HepG2 (cell line): ENCODE results near the gene PCSK6. TPM values are rescaled to one million over a fixed set of nuclear protein-coding genes. Genes with fewer than 3 reads are reported as not detected.

Experiments used
- ARID4A ChIP-seq: sonication (generic); formaldehyde crosslinking; IDR thresholded peaks from 2 replicates; pipeline ENCODE4 v1.5.0; 2020; ENCODE audit warnings: mild to moderate bottlenecking, missing genetic modification reagents, borderline replicate concordance
- HMG20A ChIP-seq: IDR thresholded peaks from 2 replicates; pipeline ENCODE4 v1.6.1; 2016; ENCODE audit warnings: borderline replicate concordance
- KDM1A ChIP-seq: IDR thresholded peaks from 2 replicates; pipeline ENCODE4 v1.6.1; 2016; ENCODE audit warnings: missing compliant biosample characterization
- PBX2 ChIP-seq: IDR thresholded peaks from 2 replicates; pipeline ENCODE4 v1.6.1; 2016; ENCODE audit warnings: control low read depth
- SKI ChIP-seq: fragments of 450-650 bp; IDR thresholded peaks from one replicate; pipeline ENCODE4 v1.6.1; 2018; ENCODE audit warnings: mild to moderate bottlenecking; ENCODE audit not compliant: partially characterized antibody
- TARDBP ChIP-seq: sonication (generic); formaldehyde crosslinking; IDR thresholded peaks from 2 replicates; pipeline ENCODE4 v1.8.0; 2022; ENCODE audit warnings: mild to moderate bottlenecking, missing genetic modification reagents
- THRA ChIP-seq: sonication (generic); formaldehyde crosslinking; IDR thresholded peaks from 2 replicates; pipeline ENCODE4 v1.4.0; 2020; ENCODE audit warnings: missing genetic modification reagents, borderline replicate concordance
- ZNF609 ChIP-seq: sonication (generic); formaldehyde crosslinking; IDR thresholded peaks from 2 replicates; pipeline ENCODE4 v1.4.0; 2020; ENCODE audit warnings: mild to moderate bottlenecking, missing genetic modification reagents, borderline replicate concordance
- ZNF687 ChIP-seq: sonication (generic); formaldehyde crosslinking; IDR thresholded peaks from 2 replicates; pipeline ENCODE4 v1.5.1; 2020; ENCODE audit warnings: mild to moderate bottlenecking, missing genetic modification reagents, moderate library complexity
- ZNF691 ChIP-seq: sonication (generic); formaldehyde crosslinking; IDR thresholded peaks from 2 replicates; pipeline ENCODE4 v1.4.0; 2020; ENCODE audit warnings: missing genetic modification reagents, low read depth, mild to moderate bottlenecking, borderline replicate concordance
- polyA plus RNA-seq, 8 experiments: library from polyadenylated mRNA; depleted of rRNA in 3 of 8; stranded (reverse) in 7 of 8; unstranded in 1 of 8; fragments of >200 nt; fragmentation: Illumina TruSeq in 4 of 8; extraction: Trizol in 4 of 8; gene quantifications; 2 replicates each; pipeline versions ENCODE4 v1.2.1 to v1.2.3, GENCODE V29; 2011 to 2016; ENCODE audit warnings: low read depth in 4 of 8, missing spikeins in 1 of 8, mixed read lengths in 1 of 8; ENCODE audit not compliant: insufficient read depth in 1 of 8
- total RNA-seq, 5 experiments: library from RNA; depleted of rRNA; stranded (reverse); fragments of >200 nt; fragmentation: Illumina TruSeq; extraction: Trizol; gene quantifications; 2 replicates each; pipeline ENCODE4 v1.2.3, GENCODE V29; 2016; ENCODE audit warnings: low read depth in 1 of 5

The PCSK6 gene
- total and polyA plus RNA-seq, 2 of the 13 experiments (the other 11 are each of a cell fraction or from before 2014, with no cell fraction given): 56.5 to 155 TPM

- TF ChIP-seq ZNF609 (peak; percentile 94), HMG20A (CRISPR knock-in tag) (peak; percentile 98), PBX2 (peak; percentile 35; the same call in 1 of the 2 replicates), ARID4A (CRISPR knock-in tag) (peak; percentile 77; the same call in 1 of the 2 replicates), ZNF687 (CRISPR knock-in tag) (peak; percentile 92), SKI (peak; percentile 85), ZNF691 (CRISPR knock-in tag) (peak; percentile 61; the same call in 1 of the 2 replicates), THRA (CRISPR knock-in tag) (peak; percentile 95), KDM1A (CRISPR knock-in tag) (peak; percentile 65; the same call in 1 of the 2 replicates), TARDBP (peak; percentile 96)
Observed at GRCh38 chr15:101439285-101439919, 50.1 kb downstream of the PCSK6 start (continued).
